ENCODE results near the gene NAMPT. TPM values are rescaled to one million over a fixed set of nuclear protein-coding genes. Genes with fewer than 3 reads are reported as not detected.

Gene NAMPT
- total RNA-seq, 6 experiments from 2014 or later, result 36.4 to 52.1 (median 44.6) TPM

DNA sequence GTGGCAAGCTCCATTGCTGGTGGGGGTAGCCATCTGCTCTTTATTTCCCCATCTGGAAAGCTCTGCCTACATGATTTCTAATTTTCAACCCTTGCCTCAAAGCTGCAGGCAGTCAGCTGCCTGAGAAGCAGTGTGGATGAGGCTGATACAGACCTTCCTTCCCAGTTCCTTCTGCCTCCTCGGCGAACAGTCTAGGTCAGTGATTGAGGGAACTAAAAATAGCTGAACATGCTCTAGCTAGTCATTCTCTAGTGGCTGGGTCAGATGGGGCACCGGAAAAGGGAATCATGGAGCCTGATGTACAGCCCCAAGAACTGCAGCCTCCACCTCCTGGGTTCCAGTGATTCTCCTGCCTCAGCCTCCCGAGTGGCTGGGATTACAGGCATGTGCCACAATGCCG, 48.7 kb downstream of the NAMPT start:
- Mint-ChIP-seq H3K4me1 (ENCODE audit: low read depth) (no peaks in the 10 kb centered on the region), H3K4me3 (no peak overlapping the region), H3K9me3 (no peaks in the 10 kb centered on the region), H3K27ac (no peak overlapping the region), H3K36me3 (ENCODE audit: low read depth) (no peaks in the 10 kb centered on the region), H3K27me3 (ENCODE audit: insufficient read depth) (peaks cover 12% of the 10 kb centered on the region)
- TF ChIP-seq CTCF (IDR thresholded peaks at IDR 0.05), result no peak
- DNase-seq, result no peak

GRCh38 chr7:106234425-106234824, 50.4 kb downstream of the NAMPT start:
- Mint-ChIP-seq H3K27ac (no peak overlapping the region), H3K36me3 (ENCODE audit: low read depth) (no peaks in the 10 kb centered on the region), H3K4me1 (ENCODE audit: low read depth) (no peaks in the 10 kb centered on the region), H3K4me3 (no peak overlapping the region), H3K9me3 (no peaks in the 10 kb centered on the region), H3K27me3 (ENCODE audit: insufficient read depth) (peaks cover 12% of the 10 kb centered on the region)
- TF ChIP-seq CTCF (IDR thresholded peaks at IDR 0.05), result no peak
- no peak for DNase-seq

DNA sequence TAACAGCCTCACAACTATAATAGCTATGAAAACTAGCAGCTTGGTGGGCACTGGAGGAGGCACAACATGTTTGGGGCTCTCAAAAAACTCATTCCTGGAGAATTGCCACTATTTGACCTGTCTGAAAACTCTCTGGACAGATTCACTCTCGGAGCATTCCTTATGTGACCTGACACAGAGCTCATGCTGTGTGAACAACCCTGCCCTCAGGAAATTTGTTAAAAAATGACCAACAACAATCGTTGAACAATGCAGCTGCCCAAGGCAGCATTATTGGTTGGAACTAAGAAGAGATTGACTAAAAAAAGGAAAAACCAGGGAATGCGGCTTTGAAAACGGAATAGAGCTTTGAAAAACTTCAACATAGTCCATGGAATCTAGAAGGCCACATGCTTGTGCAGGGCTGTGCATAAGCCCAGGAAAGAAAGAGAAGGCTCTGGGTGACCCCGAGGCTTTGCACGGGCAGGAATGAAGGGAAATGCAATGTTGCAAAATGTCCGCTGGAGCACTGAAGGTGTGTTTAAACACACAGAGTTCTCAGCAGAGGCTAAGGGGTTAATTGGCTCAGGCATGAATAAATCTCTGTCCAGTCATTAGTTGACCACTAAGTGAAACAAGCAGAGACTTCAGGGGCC, 52.8 kb downstream of the NAMPT start:
- no peak for DNase-seq
- no peaks in the 10 kb centered on the region for H3K36me3 Mint-ChIP-seq (ENCODE audit: low read depth)
- H3K4me1 Mint-ChIP-seq (ENCODE audit: low read depth), result no peaks in the 10 kb centered on the region
- H3K27me3 Mint-ChIP-seq (ENCODE audit: insufficient read depth), result peaks cover 10% of the 10 kb centered on the region
- no peaks in the 10 kb centered on the region for H3K9me3 Mint-ChIP-seq
- H3K27ac Mint-ChIP-seq, result no peak overlapping the region
- no peak overlapping the region for H3K4me3 Mint-ChIP-seq
- TF ChIP-seq CTCF (IDR thresholded peaks at IDR 0.05), result no peak

GRCh38 chr7:106225856-106226255, 58.9 kb downstream of the NAMPT start:
- H3K36me3 Mint-ChIP-seq (ENCODE audit: low read depth), result no peaks in the 10 kb centered on the region
- no peak overlapping the region for H3K27ac Mint-ChIP-seq
- no peak for TF ChIP-seq CTCF (IDR thresholded peaks at IDR 0.05)
- no peak for DNase-seq
- peaks cover 6% of the 10 kb centered on the region for H3K27me3 Mint-ChIP-seq (ENCODE audit: insufficient read depth)
- H3K4me3 Mint-ChIP-seq, result no peak overlapping the region
- no peaks in the 10 kb centered on the region for H3K9me3 Mint-ChIP-seq
- peaks cover 19% of the 10 kb centered on the region for H3K4me1 Mint-ChIP-seq (ENCODE audit: low read depth)

DNA sequence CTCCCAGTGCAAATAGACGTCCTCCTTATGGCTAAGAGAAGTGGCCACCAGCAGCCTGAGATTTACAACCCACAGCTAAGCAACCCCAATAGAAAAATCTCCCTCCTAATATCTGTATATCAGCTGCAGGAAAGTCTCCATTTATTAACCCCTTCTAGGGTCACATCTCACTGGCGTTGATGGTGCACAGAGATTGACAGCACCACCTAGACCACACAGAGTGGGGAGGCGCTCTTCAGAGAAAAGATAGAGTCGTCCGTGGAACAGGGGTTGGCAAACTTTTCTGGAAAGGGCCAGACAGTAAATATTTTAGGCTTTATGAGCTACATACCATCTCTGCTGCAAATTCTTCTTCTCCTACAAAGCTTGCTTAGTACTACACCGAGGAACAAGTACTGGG, 60.0 kb downstream of the NAMPT start:
- Mint-ChIP-seq H3K27ac (no peak overlapping the region), H3K4me3 (no peak overlapping the region), H3K27me3 (ENCODE audit: insufficient read depth) (peaks cover 9% of the 10 kb centered on the region), H3K4me1 (ENCODE audit: low read depth) (peaks cover 19% of the 10 kb centered on the region), H3K9me3 (no peaks in the 10 kb centered on the region), H3K36me3 (ENCODE audit: low read depth) (no peaks in the 10 kb centered on the region)
- DNase-seq, result no peak
- no peak for TF ChIP-seq CTCF (IDR thresholded peaks at IDR 0.05)
